Vagina (tissue), 2 donors: Measurements from ENCODE around the gene NFE2L2.

Experiments
- POLR2A ChIP-seq, 2 donors: fragments of 450-650 bp; IDR thresholded peaks; one replicate each; pipeline ENCODE4 v1.6.1; 2017; ENCODE audit warnings: antibody characterized with exemption in 2 of 2, mild to moderate bottlenecking in 2 of 2, moderate library complexity in 2 of 2
- POLR2AphosphoS5 ChIP-seq, 2 donors: sonication (generic); formaldehyde crosslinking; IDR thresholded peaks; one replicate each; pipeline ENCODE4 v1.9.0; 2017; ENCODE audit warnings: antibody characterized with exemption in 2 of 2, mild to moderate bottlenecking in 2 of 2, low read depth in 1 of 2; ENCODE audit not compliant: insufficient read depth in 1 of 2
- TF ChIP-seq, protein P1 (sequence below), 3 experiments: fragments of 450-650 bp in 2 of 3; fragments of 200-600 bp in 1 of 3; sonication (generic) in 1 of 3; IDR thresholded peaks; one replicate each; pipeline ENCODE4 v1.5.1; 2017 to 2019; ENCODE audit warnings: antibody characterized with exemption in 3 of 3, mild to moderate bottlenecking in 2 of 3, moderate library complexity in 2 of 3

DNA sequence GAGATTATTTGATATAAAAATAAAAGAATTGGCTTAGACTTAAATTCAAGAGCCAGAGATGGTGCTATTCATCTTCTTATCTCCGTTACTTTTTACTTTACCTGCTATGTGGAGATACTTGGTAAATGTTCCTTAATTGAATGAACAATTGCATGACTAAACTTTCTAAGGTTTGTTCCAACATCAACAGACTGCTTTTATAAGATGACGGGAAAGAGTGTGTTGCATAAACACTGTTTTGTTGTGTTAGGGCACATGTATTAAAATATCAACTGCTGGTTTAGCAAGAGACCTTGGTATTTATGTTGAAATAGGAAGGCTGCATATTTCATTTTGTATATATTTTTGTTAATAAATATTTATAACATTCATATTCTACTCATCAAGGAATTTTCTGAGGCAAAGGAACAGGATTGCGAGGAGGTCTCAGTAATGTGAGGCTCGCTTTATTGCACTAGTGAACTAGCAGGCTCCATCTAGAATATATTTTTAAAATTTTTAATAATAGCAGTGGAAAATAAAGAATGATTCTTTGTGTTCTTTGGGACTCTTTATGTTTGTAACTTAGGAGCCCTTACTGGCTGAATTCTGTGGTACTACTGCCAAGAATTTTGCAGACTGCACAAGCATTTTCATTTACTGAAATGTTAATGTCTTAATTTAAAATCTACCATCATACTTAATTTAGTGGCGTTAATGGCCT is 10.7 kb upstream of the NFE2L2 start:
- TF ChIP-seq, protein P1, sequence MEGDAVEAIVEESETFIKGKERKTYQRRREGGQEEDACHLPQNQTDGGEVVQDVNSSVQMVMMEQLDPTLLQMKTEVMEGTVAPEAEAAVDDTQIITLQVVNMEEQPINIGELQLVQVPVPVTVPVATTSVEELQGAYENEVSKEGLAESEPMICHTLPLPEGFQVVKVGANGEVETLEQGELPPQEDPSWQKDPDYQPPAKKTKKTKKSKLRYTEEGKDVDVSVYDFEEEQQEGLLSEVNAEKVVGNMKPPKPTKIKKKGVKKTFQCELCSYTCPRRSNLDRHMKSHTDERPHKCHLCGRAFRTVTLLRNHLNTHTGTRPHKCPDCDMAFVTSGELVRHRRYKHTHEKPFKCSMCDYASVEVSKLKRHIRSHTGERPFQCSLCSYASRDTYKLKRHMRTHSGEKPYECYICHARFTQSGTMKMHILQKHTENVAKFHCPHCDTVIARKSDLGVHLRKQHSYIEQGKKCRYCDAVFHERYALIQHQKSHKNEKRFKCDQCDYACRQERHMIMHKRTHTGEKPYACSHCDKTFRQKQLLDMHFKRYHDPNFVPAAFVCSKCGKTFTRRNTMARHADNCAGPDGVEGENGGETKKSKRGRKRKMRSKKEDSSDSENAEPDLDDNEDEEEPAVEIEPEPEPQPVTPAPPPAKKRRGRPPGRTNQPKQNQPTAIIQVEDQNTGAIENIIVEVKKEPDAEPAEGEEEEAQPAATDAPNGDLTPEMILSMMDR (IDR thresholded peaks at IDR 0.05): no peak
- TF ChIP-seq POLR2A (IDR thresholded peaks at IDR 0.05): no peak
- peak in 1 of 2 donors; percentile 92 for TF ChIP-seq POLR2AphosphoS5 (IDR thresholded peaks at IDR 0.05; ENCODE audit: insufficient read depth in 1 of 2, low read depth in 1 of 2)
